Measurements from ENCODE around the gene ZDHHC22. TPM values are rescaled to one million over a fixed set of nuclear protein-coding genes. Genes with fewer than 3 reads are reported as not detected.

The ZDHHC22 gene
- total RNA-seq, 3 donors from 2014 or later (not counting 1 experiment from before 2014, with no cell fraction given): not detected

DNA sequence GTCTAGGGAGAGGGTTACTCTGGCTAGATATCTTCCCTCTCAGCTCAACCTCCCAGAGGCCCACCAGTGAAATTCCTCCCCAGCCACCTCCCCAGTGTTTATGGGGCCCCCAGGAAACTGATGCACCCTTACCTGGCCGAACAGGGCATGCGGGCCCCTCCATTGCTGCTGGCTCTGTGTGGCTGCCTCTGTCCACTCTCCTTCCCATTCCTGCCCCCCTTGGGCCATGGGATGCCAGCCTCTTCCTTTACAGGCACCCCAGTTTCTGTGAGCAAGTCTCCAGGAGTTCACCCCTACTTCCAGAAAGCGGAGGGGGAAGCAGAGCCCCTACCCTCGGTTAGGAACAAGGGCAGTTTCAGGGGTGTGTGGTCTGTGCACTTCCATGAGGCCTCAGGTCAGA lies 19.4 kb upstream of the ZDHHC22 start:
- WGBS (ENCODE audit: insufficient coverage): 87% methylated on average over 4 of the region's 4 CpGs
- H3K27ac ChIP-seq (ENCODE audit: low read length): no peak overlapping the region
- H3K27ac Mint-ChIP-seq: no peak overlapping the region
- DNase-seq (no peak), ATAC-seq (no peak)
- H3K4me3 ChIP-seq (ENCODE audit: low read length): no peak overlapping the region
- no peaks in the 10 kb centered on the region for H3K36me3 Mint-ChIP-seq
- TF ChIP-seq, protein P1, sequence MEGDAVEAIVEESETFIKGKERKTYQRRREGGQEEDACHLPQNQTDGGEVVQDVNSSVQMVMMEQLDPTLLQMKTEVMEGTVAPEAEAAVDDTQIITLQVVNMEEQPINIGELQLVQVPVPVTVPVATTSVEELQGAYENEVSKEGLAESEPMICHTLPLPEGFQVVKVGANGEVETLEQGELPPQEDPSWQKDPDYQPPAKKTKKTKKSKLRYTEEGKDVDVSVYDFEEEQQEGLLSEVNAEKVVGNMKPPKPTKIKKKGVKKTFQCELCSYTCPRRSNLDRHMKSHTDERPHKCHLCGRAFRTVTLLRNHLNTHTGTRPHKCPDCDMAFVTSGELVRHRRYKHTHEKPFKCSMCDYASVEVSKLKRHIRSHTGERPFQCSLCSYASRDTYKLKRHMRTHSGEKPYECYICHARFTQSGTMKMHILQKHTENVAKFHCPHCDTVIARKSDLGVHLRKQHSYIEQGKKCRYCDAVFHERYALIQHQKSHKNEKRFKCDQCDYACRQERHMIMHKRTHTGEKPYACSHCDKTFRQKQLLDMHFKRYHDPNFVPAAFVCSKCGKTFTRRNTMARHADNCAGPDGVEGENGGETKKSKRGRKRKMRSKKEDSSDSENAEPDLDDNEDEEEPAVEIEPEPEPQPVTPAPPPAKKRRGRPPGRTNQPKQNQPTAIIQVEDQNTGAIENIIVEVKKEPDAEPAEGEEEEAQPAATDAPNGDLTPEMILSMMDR (IDR thresholded peaks at IDR 0.05): no peak
- H3K9me3 Mint-ChIP-seq: no peaks in the 10 kb centered on the region
- no peaks in the 10 kb centered on the region for H3K9me3 ChIP-seq (ENCODE audit: control insufficient read depth, insufficient read depth, low read length)
- no peaks in the 10 kb centered on the region for H3K4me1 ChIP-seq (ENCODE audit: control insufficient read depth, insufficient read depth, low read length)
- intact Hi-C loops (cut with micrococcal nuclease): no loop called here
- no peak overlapping the region for H3K4me3 Mint-ChIP-seq
- no peaks in the 10 kb centered on the region for H3K36me3 ChIP-seq (ENCODE audit: control insufficient read depth, insufficient read depth, low read length)
- H3K4me1 Mint-ChIP-seq: no peaks in the 10 kb centered on the region
- peaks cover 34 to 37% of the 10 kb centered on the region in 2 donors for H3K27me3 Mint-ChIP-seq (ENCODE audit: low read depth in 2 of 2)
- H3K27me3 ChIP-seq (ENCODE audit: control insufficient read depth, insufficient read depth, low read length): peaks cover 10% of the 10 kb centered on the region

DNA sequence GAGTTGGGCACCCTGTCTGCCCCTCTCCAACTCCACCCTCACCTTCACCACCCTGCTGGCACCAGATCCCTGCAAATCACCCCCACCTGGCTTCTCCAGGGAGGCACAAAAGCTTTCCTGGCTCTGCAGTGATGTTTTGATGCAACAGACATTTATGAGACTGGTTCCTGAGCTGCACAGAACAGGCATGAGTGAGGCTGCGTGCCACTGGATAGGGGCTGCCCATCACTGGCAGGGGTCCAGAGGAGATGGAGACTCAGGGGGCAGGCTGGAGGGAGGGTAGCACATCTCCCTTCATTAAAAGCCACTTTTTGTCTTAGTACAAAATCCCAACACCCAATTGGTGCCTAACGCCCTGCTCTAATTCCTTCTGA lies 17.3 kb upstream of the ZDHHC22 start:
- no peaks in the 10 kb centered on the region for H3K36me3 ChIP-seq (ENCODE audit: control insufficient read depth, insufficient read depth, low read length)
- Mint-ChIP-seq H3K4me3 (no peak overlapping the region), H3K9me3 (no peaks in the 10 kb centered on the region), H3K36me3 (no peaks in the 10 kb centered on the region), H3K4me1 (no peaks in the 10 kb centered on the region), H3K27me3 (ENCODE audit: low read depth in 2 of 2) (peaks cover 33 to 55% of the 10 kb centered on the region in 2 donors), H3K27ac (no peak overlapping the region)
- H3K27ac ChIP-seq (ENCODE audit: low read length): no peak overlapping the region
- H3K27me3 ChIP-seq (ENCODE audit: control insufficient read depth, insufficient read depth, low read length): peaks cover 10% of the 10 kb centered on the region
- no peaks in the 10 kb centered on the region for H3K4me1 ChIP-seq (ENCODE audit: control insufficient read depth, insufficient read depth, low read length)
- TF ChIP-seq, protein P1 (IDR thresholded peaks at IDR 0.05): no peak
- ATAC-seq (no peak), DNase-seq (no peak)
- intact Hi-C loops (cut with micrococcal nuclease): no loop called here
- H3K9me3 ChIP-seq (ENCODE audit: control insufficient read depth, insufficient read depth, low read length): no peaks in the 10 kb centered on the region
- H3K4me3 ChIP-seq (ENCODE audit: low read length): no peak overlapping the region
- WGBS (ENCODE audit: insufficient coverage): 85% methylated on average over 2 of the region's 2 CpGs

DNA sequence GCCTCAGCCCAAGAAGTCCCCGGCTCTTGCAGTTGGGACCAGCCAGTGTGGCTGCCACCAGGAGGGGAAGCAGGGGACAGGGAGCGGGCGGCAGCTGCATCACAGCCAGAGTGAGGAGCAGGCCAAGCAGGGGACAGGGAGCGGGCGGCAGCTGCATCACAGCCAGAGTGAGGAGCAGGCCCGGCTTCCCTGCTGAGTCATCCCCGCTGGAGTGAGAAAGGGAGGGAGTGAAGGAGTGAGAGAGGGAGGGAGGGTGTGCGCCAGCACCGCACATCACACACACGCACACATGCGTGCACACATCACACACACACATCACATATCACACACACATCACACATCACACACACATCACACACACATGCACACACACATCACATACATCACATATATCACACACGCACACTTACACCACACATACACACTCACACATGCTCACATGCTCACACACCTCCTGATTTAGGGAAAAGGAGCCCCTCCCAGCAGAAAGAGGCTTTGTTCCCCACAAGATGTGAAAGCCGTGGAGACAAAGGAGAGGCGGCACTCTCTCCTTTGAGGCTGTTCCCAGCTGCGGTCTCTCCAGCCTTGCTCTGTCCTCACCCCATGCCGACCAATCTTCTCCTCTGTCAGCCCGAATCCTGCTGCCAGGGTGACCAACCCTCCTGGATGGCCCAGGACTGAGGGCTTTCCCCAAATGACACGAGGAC lies 16.7 kb upstream of the ZDHHC22 start:
- H3K4me1 Mint-ChIP-seq: no peaks in the 10 kb centered on the region
- TF ChIP-seq, protein P1 (IDR thresholded peaks at IDR 0.05): no peak
- no peak overlapping the region for H3K27ac Mint-ChIP-seq
- no peak overlapping the region for H3K4me3 ChIP-seq (ENCODE audit: low read length)
- no peaks in the 10 kb centered on the region for H3K9me3 ChIP-seq (ENCODE audit: control insufficient read depth, insufficient read depth, low read length)
- no peak overlapping the region for H3K27ac ChIP-seq (ENCODE audit: low read length)
- DNase-seq (no peak), ATAC-seq (no peak)
- no peaks in the 10 kb centered on the region for H3K36me3 Mint-ChIP-seq
- peaks cover 34 to 60% of the 10 kb centered on the region in 2 donors for H3K27me3 Mint-ChIP-seq (ENCODE audit: low read depth in 2 of 2)
- peaks cover 11% of the 10 kb centered on the region for H3K27me3 ChIP-seq (ENCODE audit: control insufficient read depth, insufficient read depth, low read length)
- no peak overlapping the region for H3K4me3 Mint-ChIP-seq
- H3K4me1 ChIP-seq (ENCODE audit: control insufficient read depth, insufficient read depth, low read length): no peaks in the 10 kb centered on the region
- H3K36me3 ChIP-seq (ENCODE audit: control insufficient read depth, insufficient read depth, low read length): no peaks in the 10 kb centered on the region
- H3K9me3 Mint-ChIP-seq: no peaks in the 10 kb centered on the region
- intact Hi-C loops (cut with micrococcal nuclease): no loop called here
- WGBS (ENCODE audit: insufficient coverage): 14% methylated on average over 15 of the region's 18 CpGs

DNA sequence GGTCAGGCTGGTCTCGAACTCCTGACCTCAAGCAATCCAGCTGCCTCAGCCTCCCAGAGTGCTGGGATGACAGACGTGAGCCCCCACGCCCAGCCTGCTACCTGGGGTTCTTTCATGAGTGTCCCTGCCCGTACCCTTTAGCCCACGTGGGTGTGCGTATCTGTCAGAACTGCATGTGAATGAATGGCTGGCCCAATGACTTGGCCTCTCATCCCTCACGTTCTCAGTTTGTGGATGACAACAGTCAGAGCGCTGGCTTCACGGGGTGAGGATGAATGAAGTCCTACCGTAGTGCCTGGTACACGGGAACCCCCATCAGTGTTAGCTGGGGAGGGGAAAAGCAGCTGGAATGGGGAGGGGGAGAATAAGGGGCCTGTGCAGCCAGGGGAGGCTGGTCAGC lies 16.1 kb upstream of the ZDHHC22 start:
- no peak overlapping the region for H3K4me3 Mint-ChIP-seq
- peaks cover 14% of the 10 kb centered on the region for H3K27me3 ChIP-seq (ENCODE audit: control insufficient read depth, insufficient read depth, low read length)

More for the DNA sequence above, 16.1 kb upstream of the ZDHHC22 start:
- Histone ChIP-seq H3K27ac (ENCODE audit: low read length) (no peak overlapping the region), H3K4me3 (ENCODE audit: low read length) (no peak overlapping the region), H3K9me3 (ENCODE audit: control insufficient read depth, insufficient read depth, low read length) (no peaks in the 10 kb centered on the region), H3K36me3 (ENCODE audit: control insufficient read depth, insufficient read depth, low read length) (no peaks in the 10 kb centered on the region), H3K4me1 (ENCODE audit: control insufficient read depth, insufficient read depth, low read length) (no peaks in the 10 kb centered on the region)
- 57% methylated on average over 11 of the region's 11 CpGs for WGBS (ENCODE audit: insufficient coverage)
- no peak overlapping the region for H3K27ac Mint-ChIP-seq
- no peaks in the 10 kb centered on the region for H3K4me1 Mint-ChIP-seq
- peaks cover 31 to 65% of the 10 kb centered on the region in 2 donors for H3K27me3 Mint-ChIP-seq (ENCODE audit: low read depth in 2 of 2)
- H3K36me3 Mint-ChIP-seq: no peaks in the 10 kb centered on the region
- ATAC-seq (no peak), DNase-seq (no peak)
- no peaks in the 10 kb centered on the region for H3K9me3 Mint-ChIP-seq
- intact Hi-C loops (cut with micrococcal nuclease): no loop called here
- TF ChIP-seq, protein P1 (IDR thresholded peaks at IDR 0.05): no peak

Measured in natural killer cell (primary cell).